Measurements from ENCODE around the gene ABHD11. TPM values are rescaled to one million over a fixed set of nuclear protein-coding genes. Genes with fewer than 3 reads are reported as not detected.

ABHD11 gene
- total and polyA plus RNA-seq, 2 experiments from 2014 or later = 30.7 to 90.9 TPM

- no peaks in the 10 kb centered on the region for H3K9me3 ChIP-seq (ENCODE audit: low read depth)
- H3K79me2 ChIP-seq = no peaks in the 10 kb centered on the region
- TF ChIP-seq EZH2phosphoT487 (IDR thresholded peaks at IDR 0.05; ENCODE audit: low read depth, severe bottlenecking, unreplicated experiment) (no peak), CTCF (IDR thresholded peaks at IDR 0.05; ENCODE audit: poor library complexity) (no peak), EZH2 (IDR thresholded peaks at IDR 0.05; ENCODE audit: borderline replicate concordance) (no peak)
- no peaks in the 10 kb centered on the region for H3K9me2 ChIP-seq (replicated peaks; ENCODE audit: insufficient read depth)
- H3K36me3 ChIP-seq (replicated peaks; ENCODE audit: insufficient read depth, low read depth) = no peaks in the 10 kb centered on the region
- H3K27me3 ChIP-seq = no peaks in the 10 kb centered on the region
- no peak overlapping the region for H3K4me2 ChIP-seq
- no peak for DNase-seq (ENCODE audit: low spot score)
- no peak overlapping the region for H3K27ac ChIP-seq
- H3K4me3 ChIP-seq = no peak overlapping the region
- H3K4me1 ChIP-seq (ENCODE audit: insufficient read depth) = peaks cover 2% of the 10 kb centered on the region
- H4K20me1 ChIP-seq (ENCODE audit: insufficient read depth, poor library complexity, severe bottlenecking) = no peaks in the 10 kb centered on the region
- WGBS (ENCODE audit: low lambda C conversion rate, missing lambda C conversion rate) = 39% methylated on average over 3 of the region's 3 CpGs
- H2AFZ ChIP-seq = no peak overlapping the region
These were observed 8.1 kb downstream of the ABHD11 start for GRCh38 chr7:73730485-73730884.

GRCh38 chr7:73728551-73728950, 10.1 kb downstream of the ABHD11 start:
- no peaks in the 10 kb centered on the region for H3K4me1 ChIP-seq (ENCODE audit: insufficient read depth)
- H3K9me3 ChIP-seq (ENCODE audit: low read depth) = no peaks in the 10 kb centered on the region
- H3K9me2 ChIP-seq (replicated peaks; ENCODE audit: insufficient read depth) = no peaks in the 10 kb centered on the region
- H3K27ac ChIP-seq = no peak overlapping the region
- no peak for TF ChIP-seq EZH2phosphoT487 (IDR thresholded peaks at IDR 0.05; ENCODE audit: low read depth, severe bottlenecking, unreplicated experiment)
- TF ChIP-seq EZH2 (IDR thresholded peaks at IDR 0.05; ENCODE audit: borderline replicate concordance) = no peak
- no peak for TF ChIP-seq CTCF (IDR thresholded peaks at IDR 0.05; ENCODE audit: poor library complexity)
- H3K79me2 ChIP-seq = no peaks in the 10 kb centered on the region
- no peak overlapping the region for H2AFZ ChIP-seq
- H3K27me3 ChIP-seq = no peaks in the 10 kb centered on the region
- no peaks in the 10 kb centered on the region for H3K36me3 ChIP-seq (replicated peaks; ENCODE audit: insufficient read depth, low read depth)
- no peak overlapping the region for H3K4me2 ChIP-seq
- DNase-seq (ENCODE audit: low spot score) = no peak
- H3K4me3 ChIP-seq = no peak overlapping the region
- H4K20me1 ChIP-seq (ENCODE audit: insufficient read depth, poor library complexity, severe bottlenecking) = no peaks in the 10 kb centered on the region
- 56% methylated on average over 5 of the region's 5 CpGs for WGBS (ENCODE audit: low lambda C conversion rate, missing lambda C conversion rate)

- H3K9me2 ChIP-seq (replicated peaks; ENCODE audit: insufficient read depth) = no peaks in the 10 kb centered on the region
- no peaks in the 10 kb centered on the region for H3K27me3 ChIP-seq
- no peaks in the 10 kb centered on the region for H3K9me3 ChIP-seq (ENCODE audit: low read depth)
- 87% methylated on average over 3 of the region's 3 CpGs for WGBS (ENCODE audit: low lambda C conversion rate, missing lambda C conversion rate)
- no peak overlapping the region for H3K4me2 ChIP-seq
- DNase-seq (ENCODE audit: low spot score) = no peak
- H4K20me1 ChIP-seq (ENCODE audit: insufficient read depth, poor library complexity, severe bottlenecking) = no peaks in the 10 kb centered on the region
- H3K4me1 ChIP-seq (ENCODE audit: insufficient read depth) = no peaks in the 10 kb centered on the region
- H3K27ac ChIP-seq = no peak overlapping the region
- no peaks in the 10 kb centered on the region for H3K79me2 ChIP-seq
- no peak overlapping the region for H2AFZ ChIP-seq
- TF ChIP-seq EZH2phosphoT487 (IDR thresholded peaks at IDR 0.05; ENCODE audit: low read depth, severe bottlenecking, unreplicated experiment) = no peak
- no peak for TF ChIP-seq CTCF (IDR thresholded peaks at IDR 0.05; ENCODE audit: poor library complexity)
- no peak for TF ChIP-seq EZH2 (IDR thresholded peaks at IDR 0.05; ENCODE audit: borderline replicate concordance)
- H3K4me3 ChIP-seq = no peak overlapping the region
- no peaks in the 10 kb centered on the region for H3K36me3 ChIP-seq (replicated peaks; ENCODE audit: insufficient read depth, low read depth)
These were observed 10.7 kb downstream of the ABHD11 start for GRCh38 chr7:73727952-73728351.

GRCh38 chr7:73726083-73726466, 12.5 kb downstream of the ABHD11 start:
- Histone ChIP-seq H3K27ac (no peak overlapping the region), H3K36me3 (replicated peaks; ENCODE audit: insufficient read depth, low read depth) (no peaks in the 10 kb centered on the region), H2AFZ (no peak overlapping the region), H3K4me1 (ENCODE audit: insufficient read depth) (no peaks in the 10 kb centered on the region), H3K79me2 (no peaks in the 10 kb centered on the region), H3K27me3 (no peaks in the 10 kb centered on the region), H3K4me3 (no peak overlapping the region), H4K20me1 (ENCODE audit: insufficient read depth, poor library complexity, severe bottlenecking) (no peaks in the 10 kb centered on the region), H3K9me3 (ENCODE audit: low read depth) (no peaks in the 10 kb centered on the region), H3K4me2 (no peak overlapping the region), H3K9me2 (replicated peaks; ENCODE audit: insufficient read depth) (no peaks in the 10 kb centered on the region)
- WGBS (ENCODE audit: low lambda C conversion rate, missing lambda C conversion rate) = 85% methylated on average over 1 of the region's 1 CpG
- TF ChIP-seq EZH2 (IDR thresholded peaks at IDR 0.05; ENCODE audit: borderline replicate concordance) (no peak), EZH2phosphoT487 (IDR thresholded peaks at IDR 0.05; ENCODE audit: low read depth, severe bottlenecking, unreplicated experiment) (no peak), CTCF (IDR thresholded peaks at IDR 0.05; ENCODE audit: poor library complexity) (no peak)
- no peak for DNase-seq (ENCODE audit: low spot score)
